ENCODE results near the gene UQCR11.

The UQCR11 gene

DNA sequence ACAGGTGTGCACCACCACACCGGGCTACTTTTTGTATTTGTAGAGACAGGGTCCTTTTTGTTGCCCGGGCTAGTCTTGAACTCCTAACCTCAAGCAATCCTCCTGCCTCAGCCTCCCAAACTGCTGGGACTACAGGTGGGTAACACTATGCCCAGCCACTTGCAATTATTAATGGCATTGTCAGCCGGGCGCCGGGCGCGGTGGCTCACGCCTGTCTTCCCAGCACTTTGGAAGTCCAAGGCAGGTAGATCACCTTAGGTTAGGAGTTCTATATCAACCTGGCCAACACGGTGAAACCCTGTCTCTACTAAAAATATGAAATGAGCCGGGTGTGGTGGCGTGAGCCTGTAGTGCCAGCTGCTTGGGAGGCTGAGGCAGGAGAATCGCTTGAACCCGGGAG lies 34.4 kb downstream of the UQCR11 start:
- H3K9ac ChIP-seq (ENCODE audit: low read length) = no peak overlapping the region
- no peak overlapping the region for H3K27ac ChIP-seq (ENCODE audit: low read depth, low read length)
- H3K9me3 ChIP-seq (ENCODE audit: low read length) = no peaks in the 10 kb centered on the region
- peaks cover 3% of the 10 kb centered on the region for H3K4me1 ChIP-seq (ENCODE audit: insufficient read depth, low read length)
- H3K36me3 ChIP-seq (ENCODE audit: insufficient read depth, low read length) = no peaks in the 10 kb centered on the region
- H3K4me3 ChIP-seq (ENCODE audit: low read depth in 1 of 2, low read length in 2 of 2) = no peak overlapping the region
- no peaks in the 10 kb centered on the region for H3K27me3 ChIP-seq (ENCODE audit: control insufficient read depth in 1 of 2, insufficient read depth in 2 of 2, low read length in 2 of 2)

DNA sequence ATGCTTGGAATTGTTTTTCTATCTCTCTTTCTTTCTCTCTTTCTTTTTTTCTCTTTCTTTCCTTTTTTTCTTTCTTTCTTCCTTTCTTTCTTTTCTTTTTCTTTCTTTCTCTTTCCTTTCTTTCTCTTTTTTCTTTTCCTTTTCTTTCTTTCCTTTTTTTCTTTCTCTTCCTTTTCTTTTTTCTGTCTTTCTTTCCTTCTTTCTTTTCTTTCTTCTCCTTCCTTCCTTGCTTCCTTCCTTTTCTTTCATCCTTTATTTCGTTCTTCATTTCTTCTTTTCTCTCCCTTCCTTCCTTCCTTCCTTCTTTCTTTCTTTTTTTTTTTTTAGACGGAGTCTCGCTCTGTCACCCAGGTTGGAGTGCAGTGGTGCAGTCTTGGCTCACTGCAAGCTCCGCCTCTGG lies 35.3 kb downstream of the UQCR11 start:
- H3K36me3 ChIP-seq (ENCODE audit: insufficient read depth, low read length) = no peaks in the 10 kb centered on the region
- no peak overlapping the region for H3K4me3 ChIP-seq (ENCODE audit: low read depth in 1 of 2, low read length in 2 of 2)
- no peak overlapping the region for H3K9ac ChIP-seq (ENCODE audit: low read length)
- H3K9me3 ChIP-seq (ENCODE audit: low read length) = no peaks in the 10 kb centered on the region
- no peak overlapping the region for H3K27ac ChIP-seq (ENCODE audit: low read depth, low read length)
- no peaks in the 10 kb centered on the region for H3K27me3 ChIP-seq (ENCODE audit: control insufficient read depth in 1 of 2, insufficient read depth in 2 of 2, low read length in 2 of 2)
- H3K4me1 ChIP-seq (ENCODE audit: insufficient read depth, low read length) = peaks cover 3% of the 10 kb centered on the region

- peaks cover 3% of the 10 kb centered on the region for H3K4me1 ChIP-seq (ENCODE audit: insufficient read depth, low read length)
- H3K27me3 ChIP-seq (ENCODE audit: control insufficient read depth in 1 of 2, insufficient read depth in 2 of 2, low read length in 2 of 2) = no peaks in the 10 kb centered on the region
- peak within 1 kb of the TSS; percentile 50 to 86 for H3K4me3 ChIP-seq (ENCODE audit: low read depth in 1 of 2, low read length in 2 of 2)
- H3K27ac ChIP-seq (ENCODE audit: low read depth, low read length) = peak within 1 kb of the TSS; percentile 79
- H3K9me3 ChIP-seq (ENCODE audit: low read length) = no peaks in the 10 kb centered on the region
- no peak within 1 kb of the TSS for H3K9ac ChIP-seq (ENCODE audit: low read length)
- no peaks in the 10 kb centered on the region for H3K36me3 ChIP-seq (ENCODE audit: insufficient read depth, low read length)
These were observed 36.8 kb downstream of the UQCR11 start, which contains the start of gene MEX3D for GRCh38 chr19:1568320-1569019. MEX3D (minus strand) TSS chr19:1568325; CDS start chr19:1568058, 267 bp downstream.

DNA sequence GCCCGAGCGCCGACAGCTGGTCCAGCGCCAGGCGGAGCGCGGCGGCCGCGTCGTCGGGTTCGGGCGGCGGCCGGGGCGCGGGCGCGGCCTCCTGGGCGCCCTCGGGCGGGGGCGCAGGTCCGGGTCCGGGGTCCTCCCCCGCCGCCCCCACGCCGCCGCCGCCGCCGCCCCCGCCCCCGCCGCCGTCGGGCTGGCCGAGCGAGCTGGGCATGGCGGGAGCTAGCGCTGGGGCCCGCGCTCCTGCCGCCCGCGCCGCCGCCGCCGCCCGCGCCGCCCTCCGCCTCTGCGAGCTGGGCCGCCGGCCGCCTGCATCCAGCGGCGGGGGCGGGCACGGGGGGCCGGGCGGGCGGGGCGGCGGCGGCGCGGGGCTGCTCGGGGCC lies 37.4 kb downstream of the UQCR11 start:
- H3K9ac ChIP-seq (ENCODE audit: low read length) = no peak overlapping the region
- no peak overlapping the region for H3K4me3 ChIP-seq (ENCODE audit: low read depth in 1 of 2, low read length in 2 of 2)
- H3K27me3 ChIP-seq (ENCODE audit: control insufficient read depth in 1 of 2, insufficient read depth in 2 of 2, low read length in 2 of 2) = no peaks in the 10 kb centered on the region
- no peaks in the 10 kb centered on the region for H3K36me3 ChIP-seq (ENCODE audit: insufficient read depth, low read length)
- peaks cover 3% of the 10 kb centered on the region for H3K4me1 ChIP-seq (ENCODE audit: insufficient read depth, low read length)
- H3K27ac ChIP-seq (ENCODE audit: low read depth, low read length) = no peak overlapping the region
- no peaks in the 10 kb centered on the region for H3K9me3 ChIP-seq (ENCODE audit: low read length)

GRCh38 chr19:1567116-1567847 lies 38.0 kb downstream of the UQCR11 start:
- no peak overlapping the region for H3K9ac ChIP-seq (ENCODE audit: low read length)
- H3K27ac ChIP-seq (ENCODE audit: low read depth, low read length) = peak overlapping the region; percentile 79
- peak overlapping the region; percentile 50 to 86 for H3K4me3 ChIP-seq (ENCODE audit: low read depth in 1 of 2, low read length in 2 of 2)
- H3K9me3 ChIP-seq (ENCODE audit: low read length) = no peaks in the 10 kb centered on the region
- H3K27me3 ChIP-seq (ENCODE audit: control insufficient read depth in 1 of 2, insufficient read depth in 2 of 2, low read length in 2 of 2) = no peaks in the 10 kb centered on the region
- H3K36me3 ChIP-seq (ENCODE audit: insufficient read depth, low read length) = no peaks in the 10 kb centered on the region
- H3K4me1 ChIP-seq (ENCODE audit: insufficient read depth, low read length) = peaks cover 3% of the 10 kb centered on the region

DNA sequence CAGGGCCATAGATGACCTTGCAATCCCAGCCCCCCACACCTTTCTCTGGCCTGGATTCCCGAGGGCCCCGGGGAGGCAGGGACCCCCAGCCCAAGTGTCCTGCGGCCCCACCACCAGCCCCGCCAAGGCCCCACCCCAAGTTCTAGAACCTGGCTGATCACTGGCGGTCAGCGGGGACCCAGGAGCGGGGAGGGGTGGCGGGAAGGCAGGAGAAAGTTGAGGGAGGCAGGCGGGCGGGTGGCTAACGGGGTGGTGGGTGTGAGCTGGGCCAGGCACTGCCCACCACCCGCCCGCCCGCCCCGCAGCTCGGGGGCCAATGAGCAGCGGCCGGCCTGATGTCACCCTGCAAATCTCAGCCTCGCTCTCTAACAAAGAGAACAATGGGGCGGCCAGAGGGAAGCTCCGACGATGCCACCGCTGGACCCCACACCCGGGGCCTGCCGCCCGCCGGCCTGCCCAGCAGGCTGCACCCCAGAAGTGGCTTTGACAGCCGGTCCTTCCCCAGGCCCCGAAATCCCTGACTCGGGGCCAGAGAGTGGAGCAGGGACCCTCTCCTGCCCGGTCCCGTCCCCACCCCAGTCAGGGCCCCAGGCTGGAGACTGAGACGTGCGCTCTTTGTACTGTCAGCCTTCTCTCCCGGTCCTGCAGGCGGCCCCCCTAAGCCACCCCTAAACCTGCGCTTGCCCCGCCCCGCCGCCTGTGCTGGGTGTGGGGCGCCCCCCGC lies 38.7 kb downstream of the UQCR11 start:
- no peaks in the 10 kb centered on the region for H3K27me3 ChIP-seq (ENCODE audit: control insufficient read depth in 1 of 2, insufficient read depth in 2 of 2, low read length in 2 of 2)
- peak overlapping the region; percentile 50 to 86 for H3K4me3 ChIP-seq (ENCODE audit: low read depth in 1 of 2, low read length in 2 of 2)
- H3K27ac ChIP-seq (ENCODE audit: low read depth, low read length) = peak overlapping the region; percentile 79
- no peaks in the 10 kb centered on the region for H3K9me3 ChIP-seq (ENCODE audit: low read length)
- no peaks in the 10 kb centered on the region for H3K36me3 ChIP-seq (ENCODE audit: insufficient read depth, low read length)
- H3K4me1 ChIP-seq (ENCODE audit: insufficient read depth, low read length) = peaks cover 3% of the 10 kb centered on the region
- peak overlapping the region; percentile 27 for H3K9ac ChIP-seq (ENCODE audit: low read length)

DNA sequence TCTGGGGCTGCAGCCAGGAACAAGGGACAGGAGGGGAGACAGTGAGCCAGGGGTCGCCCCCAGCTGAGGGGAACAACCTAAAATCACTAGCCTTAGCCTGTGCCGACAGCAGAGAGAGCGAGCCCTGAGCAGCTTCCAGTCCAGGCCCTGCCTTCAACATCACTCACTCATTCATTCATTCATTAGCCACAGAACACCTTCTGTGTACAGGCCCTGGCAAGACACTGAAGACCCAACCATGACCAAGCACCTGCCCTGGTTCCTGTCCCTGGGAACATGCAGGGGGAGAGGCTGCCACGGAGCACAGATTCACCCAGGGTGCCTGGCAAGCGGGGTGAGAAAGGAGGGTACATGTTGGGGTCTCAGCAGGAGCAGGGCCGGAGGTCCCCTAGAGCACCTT lies 42.0 kb downstream of the UQCR11 start:
- no peaks in the 10 kb centered on the region for H3K27me3 ChIP-seq (ENCODE audit: control insufficient read depth in 1 of 2, insufficient read depth in 2 of 2, low read length in 2 of 2)
- H3K27ac ChIP-seq (ENCODE audit: low read depth, low read length) = no peak overlapping the region
- no peaks in the 10 kb centered on the region for H3K4me1 ChIP-seq (ENCODE audit: insufficient read depth, low read length)
- no peak overlapping the region for H3K4me3 ChIP-seq (ENCODE audit: low read depth in 1 of 2, low read length in 2 of 2)
- H3K9me3 ChIP-seq (ENCODE audit: low read length) = no peaks in the 10 kb centered on the region
- no peak overlapping the region for H3K9ac ChIP-seq (ENCODE audit: low read length)
- H3K36me3 ChIP-seq (ENCODE audit: insufficient read depth, low read length) = no peaks in the 10 kb centered on the region

DNA sequence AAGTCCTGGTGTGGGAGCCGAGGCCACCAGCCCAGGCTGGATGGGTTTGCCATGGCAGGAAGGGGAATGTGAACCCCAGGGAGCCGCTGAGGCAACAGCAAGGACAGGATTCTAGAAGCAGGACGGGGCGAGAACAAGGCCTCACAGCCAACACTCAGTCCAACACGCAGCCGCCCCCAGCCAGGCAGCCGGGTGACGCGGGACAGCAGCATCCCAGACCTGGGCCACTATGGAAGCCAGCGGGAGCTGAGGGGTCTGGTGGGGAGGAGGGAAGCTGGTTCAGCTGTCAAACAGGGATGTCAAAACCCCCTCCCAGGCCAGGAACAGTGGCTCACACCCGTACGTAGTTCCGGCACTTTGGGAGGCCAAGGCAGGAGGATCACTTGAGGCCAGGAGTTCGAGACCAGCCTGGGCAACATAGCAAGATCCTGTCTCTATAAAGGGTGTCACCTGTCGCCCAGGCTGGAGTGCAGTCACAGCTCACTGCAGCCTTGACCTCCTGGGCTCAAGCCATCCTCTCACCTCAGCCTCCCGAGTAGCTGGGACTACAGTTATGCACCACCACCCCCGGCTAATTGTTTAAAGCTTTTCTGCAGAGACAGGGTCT lies 43.9 kb downstream of the UQCR11 start:
- Histone ChIP-seq H3K36me3 (ENCODE audit: insufficient read depth, low read length) (no peaks in the 10 kb centered on the region), H3K4me1 (ENCODE audit: insufficient read depth, low read length) (no peaks in the 10 kb centered on the region), H3K9ac (ENCODE audit: low read length) (no peak overlapping the region), H3K27me3 (ENCODE audit: control insufficient read depth in 1 of 2, insufficient read depth in 2 of 2, low read length in 2 of 2) (no peaks in the 10 kb centered on the region), H3K4me3 (ENCODE audit: low read depth in 1 of 2, low read length in 2 of 2) (no peak overlapping the region), H3K9me3 (ENCODE audit: low read length) (no peaks in the 10 kb centered on the region), H3K27ac (ENCODE audit: low read depth, low read length) (no peak overlapping the region)

DNA sequence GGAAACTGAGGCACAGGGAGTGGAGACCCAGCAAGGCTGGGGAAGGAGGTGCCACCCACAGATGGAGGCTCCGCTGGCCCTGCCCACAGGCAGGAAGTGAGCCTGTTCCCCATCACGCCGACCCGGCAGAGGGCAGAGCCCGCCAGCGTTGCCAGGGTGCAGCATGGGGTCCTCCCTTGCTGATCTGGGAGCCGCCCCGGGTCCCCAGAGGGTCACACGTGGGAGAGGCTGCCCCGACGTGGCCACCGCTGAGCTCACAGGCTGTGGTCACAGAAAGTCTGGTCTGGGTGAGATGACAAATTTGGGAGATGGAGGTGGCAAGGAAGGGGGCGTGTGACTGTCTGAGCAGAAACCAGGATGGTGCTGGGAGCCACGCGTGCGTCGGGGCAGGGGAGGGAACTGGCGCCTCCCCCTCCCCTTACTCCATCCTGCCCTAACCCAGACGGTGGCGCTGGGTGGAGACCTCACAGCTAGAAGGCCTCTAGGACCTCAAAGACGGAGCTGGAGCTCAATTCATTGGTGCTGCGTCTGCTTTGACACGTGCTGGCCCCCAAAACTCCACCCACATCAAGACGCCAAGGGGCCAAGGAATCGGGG lies 44.9 kb downstream of the UQCR11 start:
- no peak overlapping the region for H3K4me3 ChIP-seq (ENCODE audit: low read depth in 1 of 2, low read length in 2 of 2)
- H3K27ac ChIP-seq (ENCODE audit: low read depth, low read length) = no peak overlapping the region
- no peaks in the 10 kb centered on the region for H3K4me1 ChIP-seq (ENCODE audit: insufficient read depth, low read length)
- H3K9ac ChIP-seq (ENCODE audit: low read length) = no peak overlapping the region
- H3K36me3 ChIP-seq (ENCODE audit: insufficient read depth, low read length) = no peaks in the 10 kb centered on the region
- no peaks in the 10 kb centered on the region for H3K9me3 ChIP-seq (ENCODE audit: low read length)
- no peaks in the 10 kb centered on the region for H3K27me3 ChIP-seq (ENCODE audit: control insufficient read depth in 1 of 2, insufficient read depth in 2 of 2, low read length in 2 of 2)

- no peaks in the 10 kb centered on the region for H3K36me3 ChIP-seq (ENCODE audit: insufficient read depth, low read length)
These were observed 46.7 kb downstream of the UQCR11 start for GRCh38 chr19:1558552-1558951.

More at GRCh38 chr19:1558552-1558951, 46.7 kb downstream of the UQCR11 start:
- Histone ChIP-seq H3K9ac (ENCODE audit: low read length) (no peak overlapping the region), H3K27ac (ENCODE audit: low read depth, low read length) (no peak overlapping the region), H3K27me3 (ENCODE audit: control insufficient read depth in 1 of 2, insufficient read depth in 2 of 2, low read length in 2 of 2) (no peaks in the 10 kb centered on the region), H3K4me1 (ENCODE audit: insufficient read depth, low read length) (no peaks in the 10 kb centered on the region), H3K4me3 (ENCODE audit: low read depth in 1 of 2, low read length in 2 of 2) (no peak overlapping the region), H3K9me3 (ENCODE audit: low read length) (no peaks in the 10 kb centered on the region)

Measured in muscle layer of colon (tissue), 2 donors.